ENCODE data around the gene ACAP2. TPM values are rescaled to one million over a fixed set of nuclear protein-coding genes. Genes with fewer than 3 reads are reported as not detected.

ACAP2 gene
- total RNA-seq, 4 donors from 2014 or later: 41.9 to 53.2 (median 48.0) TPM

GRCh38 chr3:195267096-195267495, 175.7 kb downstream of the ACAP2 start:
- Histone ChIP-seq H3K27ac (no peak overlapping the region), H3K27me3 (no peaks in the 10 kb centered on the region), H3K4me1 (peaks cover 42% of the 10 kb centered on the region), H3K36me3 (no peaks in the 10 kb centered on the region), H3K9me3 (no peaks in the 10 kb centered on the region), H3K4me3 (no peak overlapping the region)
- 69% methylated on average over 3 of the region's 3 CpGs for WGBS
- DNase-seq (ENCODE audit: low spot score in 2 of 2): no peak
- TF ChIP-seq POLR2A (IDR thresholded peaks at IDR 0.05) (no peak), EP300 (IDR thresholded peaks at IDR 0.05) (no peak), CTCF (IDR thresholded peaks at IDR 0.05) (no peak), POLR2AphosphoS5 (IDR thresholded peaks at IDR 0.05) (no peak)

GRCh38 chr3:195266428-195266827, 176.4 kb downstream of the ACAP2 start:
- Histone ChIP-seq H3K27me3 (no peaks in the 10 kb centered on the region), H3K36me3 (no peaks in the 10 kb centered on the region), H3K27ac (no peak overlapping the region), H3K9me3 (no peaks in the 10 kb centered on the region), H3K4me3 (no peak overlapping the region), H3K4me1 (peaks cover 35% of the 10 kb centered on the region)
- WGBS: 85% methylated on average over 4 of the region's 5 CpGs
- no peak for DNase-seq (ENCODE audit: low spot score in 2 of 2)
- TF ChIP-seq POLR2AphosphoS5 (IDR thresholded peaks at IDR 0.05) (no peak), EP300 (IDR thresholded peaks at IDR 0.05) (no peak), CTCF (IDR thresholded peaks at IDR 0.05) (no peak), POLR2A (IDR thresholded peaks at IDR 0.05) (no peak)

GRCh38 chr3:195265363-195265976, 177.3 kb downstream of the ACAP2 start:
- Histone ChIP-seq H3K9me3 (no peaks in the 10 kb centered on the region), H3K27ac (no peak overlapping the region), H3K4me1 (peaks cover 43% of the 10 kb centered on the region), H3K36me3 (no peaks in the 10 kb centered on the region), H3K4me3 (no peak overlapping the region), H3K27me3 (no peaks in the 10 kb centered on the region)
- TF ChIP-seq EP300 (IDR thresholded peaks at IDR 0.05): no peak
- no peak for TF ChIP-seq CTCF (IDR thresholded peaks at IDR 0.05)
- no peak for TF ChIP-seq POLR2AphosphoS5 (IDR thresholded peaks at IDR 0.05)
- TF ChIP-seq POLR2A (IDR thresholded peaks at IDR 0.05): no peak
- no peak for DNase-seq (ENCODE audit: low spot score in 2 of 2)
- 95% methylated on average over 13 of the region's 13 CpGs for WGBS

- H3K27me3 ChIP-seq: no peaks in the 10 kb centered on the region
- H3K27ac ChIP-seq: no peak overlapping the region
- TF ChIP-seq POLR2A (IDR thresholded peaks at IDR 0.05) (no peak), CTCF (IDR thresholded peaks at IDR 0.05) (no peak), POLR2AphosphoS5 (IDR thresholded peaks at IDR 0.05) (no peak), EP300 (IDR thresholded peaks at IDR 0.05) (no peak)
- no peaks in the 10 kb centered on the region for H3K9me3 ChIP-seq
- H3K4me1 ChIP-seq: peaks cover 41% of the 10 kb centered on the region
- no peaks in the 10 kb centered on the region for H3K36me3 ChIP-seq
- DNase-seq (ENCODE audit: low spot score in 2 of 2): no peak
- H3K4me3 ChIP-seq: no peak overlapping the region
- WGBS: 52% methylated on average over 10 of the region's 10 CpGs
Observed at GRCh38 chr3:195263925-195264600, 178.8 kb downstream of the ACAP2 start.

GRCh38 chr3:195263193-195263924, 179.5 kb downstream of the ACAP2 start:
- DNase-seq (ENCODE audit: low spot score in 2 of 2): no peak
- Histone ChIP-seq H3K4me1 (peaks cover 44% of the 10 kb centered on the region), H3K36me3 (no peaks in the 10 kb centered on the region), H3K27me3 (no peaks in the 10 kb centered on the region), H3K9me3 (no peaks in the 10 kb centered on the region), H3K27ac (no peak overlapping the region), H3K4me3 (no peak overlapping the region)
- WGBS: 70% methylated on average over 11 of the region's 11 CpGs
- TF ChIP-seq CTCF (IDR thresholded peaks at IDR 0.05) (no peak), POLR2AphosphoS5 (IDR thresholded peaks at IDR 0.05) (no peak), EP300 (IDR thresholded peaks at IDR 0.05) (no peak), POLR2A (IDR thresholded peaks at IDR 0.05) (no peak)

All from suprapubic skin (tissue), 4 donors.